ENCODE data around the gene MICOS13. TPM values are rescaled to one million over a fixed set of nuclear protein-coding genes. Genes with fewer than 3 reads are reported as not detected.

MICOS13 gene
- total RNA-seq, 2 donors from 2014 or later = 26.3 to 35.0 TPM

- H3K4me3 Mint-ChIP-seq = no peak overlapping the region
- H3K4me1 ChIP-seq (ENCODE audit: control insufficient read depth, insufficient read depth, low read length) = no peaks in the 10 kb centered on the region
- H3K27ac Mint-ChIP-seq = no peak overlapping the region
- no peak overlapping the region for H3K4me3 ChIP-seq (ENCODE audit: low read length)
- TF ChIP-seq CTCF (conservative IDR thresholded peaks at IDR 0.05) = no peak
- H3K36me3 Mint-ChIP-seq (ENCODE audit: low read depth) = peaks cover 70% of the 10 kb centered on the region
- no peaks in the 10 kb centered on the region for H3K9me3 Mint-ChIP-seq
- H3K4me1 Mint-ChIP-seq = peaks cover 1% of the 10 kb centered on the region
- H3K27me3 Mint-ChIP-seq (ENCODE audit: insufficient read depth) = no peaks in the 10 kb centered on the region
- DNase-seq = no peak
- peaks cover 71% of the 10 kb centered on the region for H3K36me3 ChIP-seq (ENCODE audit: control insufficient read depth, insufficient read depth, low read length)
- WGBS, 2 experiments (ENCODE audit: insufficient coverage in 1 of 2, insufficient read length in 1 of 2) = 93 to 100% methylated on average over 3 to 4 of the region's 4 CpGs
- no peaks in the 10 kb centered on the region for H3K9me3 ChIP-seq (ENCODE audit: control insufficient read depth, low read length)
- H3K27me3 ChIP-seq (ENCODE audit: control insufficient read depth, insufficient read depth, low read length, poor library complexity, severe bottlenecking) = no peaks in the 10 kb centered on the region
- no peak overlapping the region for H3K9ac ChIP-seq (ENCODE audit: extremely low read depth, low read length, poor library complexity, severe bottlenecking)
- no peak overlapping the region for H3K27ac ChIP-seq (ENCODE audit: low read depth, low read length)
Observed at GRCh38 chr19:5641171-5641570, 39.1 kb downstream of the MICOS13 start.

DNA sequence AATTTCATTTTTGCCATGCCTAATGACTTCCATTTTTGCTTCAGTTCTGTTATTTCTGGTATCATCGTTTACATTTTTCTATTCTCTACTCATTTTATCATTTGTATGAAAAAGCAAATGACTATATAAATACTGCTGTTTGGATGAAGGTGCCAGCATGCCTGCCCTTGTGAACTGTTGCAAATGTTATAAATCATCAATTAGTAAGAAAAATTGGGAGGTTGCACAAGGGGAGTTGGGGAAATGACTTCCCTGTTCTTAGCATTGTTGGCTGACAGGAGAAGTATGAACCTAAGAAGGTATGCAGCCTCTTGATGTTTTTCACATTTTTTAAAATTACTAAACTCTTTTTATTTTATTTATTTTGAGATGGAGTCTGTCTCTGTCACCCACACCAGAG lies 42.3 kb downstream of the MICOS13 start:
- Histone ChIP-seq H3K4me3 (ENCODE audit: low read length) (no peak overlapping the region), H3K27ac (ENCODE audit: low read depth, low read length) (no peak overlapping the region), H3K36me3 (ENCODE audit: control insufficient read depth, insufficient read depth, low read length) (peaks cover 51% of the 10 kb centered on the region), H3K9ac (ENCODE audit: extremely low read depth, low read length, poor library complexity, severe bottlenecking) (no peak overlapping the region), H3K9me3 (ENCODE audit: control insufficient read depth, low read length) (no peaks in the 10 kb centered on the region), H3K4me1 (ENCODE audit: control insufficient read depth, insufficient read depth, low read length) (no peaks in the 10 kb centered on the region), H3K27me3 (ENCODE audit: control insufficient read depth, insufficient read depth, low read length, poor library complexity, severe bottlenecking) (no peaks in the 10 kb centered on the region)
- TF ChIP-seq CTCF (conservative IDR thresholded peaks at IDR 0.05) = no peak
- Mint-ChIP-seq H3K4me1 (peaks cover 1% of the 10 kb centered on the region), H3K36me3 (ENCODE audit: low read depth) (peaks cover 56% of the 10 kb centered on the region), H3K27ac (no peak overlapping the region), H3K4me3 (no peak overlapping the region), H3K27me3 (ENCODE audit: insufficient read depth) (no peaks in the 10 kb centered on the region), H3K9me3 (no peaks in the 10 kb centered on the region)
- no CpG with 5 or more reads among the region's 1 CpG for WGBS, 2 experiments (ENCODE audit: insufficient coverage in 1 of 2, insufficient read length in 1 of 2)
- no peak for DNase-seq

DNA sequence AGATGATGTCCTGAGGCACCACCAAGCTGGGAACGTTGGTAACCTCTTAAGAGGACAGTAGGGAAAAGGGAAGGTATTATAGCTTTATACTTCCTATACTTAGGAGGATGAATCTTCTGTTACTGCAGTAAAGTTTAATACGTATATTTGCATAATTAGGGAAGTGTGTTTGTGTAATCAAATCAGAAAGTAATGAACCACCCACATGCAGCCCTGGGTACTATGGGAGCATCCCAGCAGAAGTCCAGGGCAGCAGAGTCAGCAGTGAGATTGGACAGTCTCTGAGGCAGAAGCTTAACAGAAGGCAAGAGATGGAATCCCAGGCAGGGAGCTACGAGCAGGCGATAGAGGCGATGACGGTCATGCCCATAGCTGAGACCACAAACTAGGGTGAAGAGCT lies 44.9 kb downstream of the MICOS13 start:
- no peaks in the 10 kb centered on the region for H3K9me3 ChIP-seq (ENCODE audit: control insufficient read depth, low read length)
- H3K36me3 ChIP-seq (ENCODE audit: control insufficient read depth, insufficient read depth, low read length) = peaks cover 46% of the 10 kb centered on the region
- no peak overlapping the region for H3K27ac ChIP-seq (ENCODE audit: low read depth, low read length)
- no peak overlapping the region for H3K9ac ChIP-seq (ENCODE audit: extremely low read depth, low read length, poor library complexity, severe bottlenecking)
- 98 to 100% methylated on average over 2 to 6 of the region's 6 CpGs for WGBS, 2 experiments (ENCODE audit: insufficient coverage in 1 of 2, insufficient read length in 1 of 2)
- Mint-ChIP-seq H3K4me3 (no peak overlapping the region), H3K36me3 (ENCODE audit: low read depth) (peaks cover 49% of the 10 kb centered on the region), H3K9me3 (no peaks in the 10 kb centered on the region), H3K27me3 (ENCODE audit: insufficient read depth) (no peaks in the 10 kb centered on the region), H3K27ac (no peak overlapping the region), H3K4me1 (no peaks in the 10 kb centered on the region)
- no peak overlapping the region for H3K4me3 ChIP-seq (ENCODE audit: low read length)
- no peaks in the 10 kb centered on the region for H3K4me1 ChIP-seq (ENCODE audit: control insufficient read depth, insufficient read depth, low read length)
- no peak for TF ChIP-seq CTCF (conservative IDR thresholded peaks at IDR 0.05)
- no peaks in the 10 kb centered on the region for H3K27me3 ChIP-seq (ENCODE audit: control insufficient read depth, insufficient read depth, low read length, poor library complexity, severe bottlenecking)
- no peak for DNase-seq

All from endodermal cell (in vitro differentiated cells).